COR-L47 (cell line): ENCODE results near the gene NF2.

Experiments
- DNase-seq: peaks from one replicate; lab custom pipeline; 2025; lab: John Stamatoyannopoulos, UW

Gene NF2

DNA sequence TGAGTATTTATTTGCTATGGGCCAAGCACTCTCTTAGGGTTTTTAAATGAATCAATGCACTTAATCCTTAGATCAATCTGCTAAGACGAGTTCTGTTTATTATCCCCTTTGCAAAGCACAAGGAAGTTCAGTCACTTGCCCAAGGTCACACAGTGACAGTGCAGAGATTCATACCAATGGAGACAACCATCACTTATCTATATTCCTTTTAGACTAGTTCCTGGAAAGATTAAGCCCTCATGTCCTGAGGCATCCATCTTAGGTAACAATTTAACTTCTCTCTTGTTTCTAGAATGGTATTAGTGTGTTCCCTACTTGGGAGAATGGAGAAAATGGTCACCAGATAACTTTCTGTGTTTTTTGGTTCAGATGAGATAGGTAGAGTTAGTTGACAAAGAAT, 28.3 kb downstream of the NF2 start:
- DNase-seq: no peak

GRCh38 chr22:29632672-29633071, 29.2 kb downstream of the NF2 start:
- DNase-seq: no peak

DNA sequence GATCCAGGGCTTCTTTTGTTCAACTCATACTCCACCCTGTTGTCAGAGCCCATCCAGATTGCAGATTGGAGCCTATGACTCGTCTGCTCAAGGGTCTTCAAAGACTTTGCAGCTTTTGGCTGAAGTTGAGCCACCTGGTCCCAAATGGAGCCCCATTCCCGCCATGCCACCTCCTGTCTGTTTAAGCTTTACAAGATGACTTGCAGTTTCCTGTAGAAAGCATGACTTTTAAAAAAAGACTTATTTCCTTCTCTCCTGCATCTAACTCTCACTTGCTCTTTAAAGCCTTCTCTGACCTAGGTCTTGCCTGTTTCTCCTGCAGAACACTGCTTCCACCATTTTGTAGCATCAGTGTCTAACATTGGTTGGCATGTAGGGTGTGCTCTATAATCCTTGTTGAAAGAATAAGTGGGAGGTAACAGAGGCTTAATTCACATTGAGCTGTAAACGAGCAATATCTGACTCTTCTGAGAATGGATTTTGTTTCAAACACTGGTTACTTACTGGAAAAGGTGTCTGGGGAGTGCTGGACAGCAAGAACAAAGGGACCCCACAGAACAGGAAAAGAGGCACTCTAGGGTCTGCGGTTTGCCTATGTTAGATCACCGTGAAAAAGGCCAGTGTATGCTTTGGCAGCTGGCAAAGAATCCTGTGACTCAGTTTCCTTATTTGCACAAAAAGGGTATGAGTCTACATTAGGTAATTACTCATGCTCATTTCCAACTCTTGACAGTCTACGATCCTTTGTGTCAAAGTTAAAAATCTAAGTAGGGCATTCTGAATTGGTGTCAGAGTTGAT, 30.3 kb downstream of the NF2 start:
- no peak for DNase-seq

DNA sequence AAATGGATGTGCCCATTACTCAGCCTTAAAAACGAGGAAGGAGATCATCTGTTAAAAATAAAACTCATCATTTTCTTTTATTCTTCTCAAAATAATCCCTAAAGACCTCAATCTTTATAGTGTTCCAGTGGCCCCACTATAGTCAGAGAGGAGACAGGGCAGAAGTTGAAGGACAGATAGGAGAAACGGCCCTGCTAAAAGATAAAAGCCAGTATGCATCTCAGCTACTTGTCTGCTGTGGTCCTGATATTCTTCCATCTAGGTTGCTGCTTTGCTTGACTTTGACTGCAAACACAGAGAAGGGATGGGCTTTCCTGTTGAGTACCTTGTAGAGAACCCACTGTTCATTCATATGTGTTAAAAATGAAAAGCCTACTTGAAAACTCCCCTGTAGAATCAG, 31.4 kb downstream of the NF2 start:
- no peak for DNase-seq

DNA sequence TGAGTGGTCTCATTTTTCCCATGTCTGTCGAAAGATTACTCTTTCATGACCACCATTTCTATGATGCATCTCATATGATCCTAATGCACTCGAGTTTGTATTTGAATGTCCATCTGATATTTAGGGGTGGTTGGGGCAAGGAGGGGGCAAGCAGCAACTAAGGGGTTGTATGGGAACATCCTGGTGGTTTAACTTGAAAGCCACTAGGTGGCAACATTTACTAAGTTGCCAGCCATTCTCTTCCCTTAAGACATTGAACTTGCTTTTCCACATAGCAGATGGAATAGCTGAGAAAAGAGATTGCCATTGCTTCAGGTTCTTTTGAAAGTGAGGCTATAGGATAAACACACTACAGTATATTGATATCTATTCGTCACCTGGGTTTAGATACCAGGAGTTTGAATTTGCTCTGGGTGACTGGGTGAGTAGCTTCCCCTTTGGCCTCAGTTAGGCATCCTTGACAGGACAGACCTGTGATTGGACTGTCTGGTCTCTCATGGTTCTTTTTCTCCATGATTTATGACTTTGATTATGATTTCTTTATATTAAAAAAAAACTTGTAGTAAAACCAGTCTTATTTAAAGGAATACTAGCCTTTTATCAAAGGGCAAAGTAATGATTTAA, 32.4 kb downstream of the NF2 start:
- DNase-seq: peak; percentile 43

DNA sequence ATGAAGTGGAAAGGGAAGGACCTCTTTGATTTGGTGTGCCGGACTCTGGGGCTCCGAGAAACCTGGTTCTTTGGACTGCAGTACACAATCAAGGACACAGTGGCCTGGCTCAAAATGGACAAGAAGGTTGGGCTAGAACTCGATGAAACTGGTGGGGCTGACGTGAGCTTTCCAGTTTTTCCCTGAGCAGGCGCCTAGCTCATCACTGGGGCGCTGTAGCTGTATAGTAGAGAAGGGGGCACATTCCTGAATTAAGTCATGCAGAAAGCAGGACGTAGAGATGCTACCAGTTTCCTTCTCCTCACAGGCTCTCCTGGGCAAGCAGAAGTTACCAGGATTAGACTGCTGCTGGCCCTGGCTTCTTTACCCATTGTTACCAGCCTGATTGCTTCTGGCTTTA, 33.3 kb downstream of the NF2 start:
- no peak for DNase-seq

DNA sequence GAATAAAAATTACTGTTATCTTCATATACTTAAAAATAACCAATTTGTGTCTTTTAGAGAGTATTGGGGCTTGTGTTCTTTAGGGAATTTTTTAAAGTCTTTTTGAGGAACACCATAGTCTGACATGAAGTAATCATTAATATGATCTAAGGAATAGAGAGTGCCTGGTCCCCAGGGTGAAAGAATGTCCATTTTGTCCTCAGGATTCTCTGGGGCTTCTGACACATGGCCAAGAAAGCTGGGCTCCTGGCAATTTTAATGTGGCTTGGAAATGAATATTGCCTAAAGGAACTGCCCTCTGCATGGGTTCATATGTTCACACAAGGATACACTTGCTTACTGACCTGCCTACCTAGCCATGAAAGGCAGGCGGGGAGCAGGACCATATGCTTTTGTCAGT, 33.7 kb downstream of the NF2 start:
- DNase-seq: no peak

GRCh38 chr22:29638678-29639077, 35.2 kb downstream of the NF2 start:
- no peak for DNase-seq

- no peak for DNase-seq
Measured at GRCh38 chr22:29639096-29639495, 35.7 kb downstream of the NF2 start.

DNA sequence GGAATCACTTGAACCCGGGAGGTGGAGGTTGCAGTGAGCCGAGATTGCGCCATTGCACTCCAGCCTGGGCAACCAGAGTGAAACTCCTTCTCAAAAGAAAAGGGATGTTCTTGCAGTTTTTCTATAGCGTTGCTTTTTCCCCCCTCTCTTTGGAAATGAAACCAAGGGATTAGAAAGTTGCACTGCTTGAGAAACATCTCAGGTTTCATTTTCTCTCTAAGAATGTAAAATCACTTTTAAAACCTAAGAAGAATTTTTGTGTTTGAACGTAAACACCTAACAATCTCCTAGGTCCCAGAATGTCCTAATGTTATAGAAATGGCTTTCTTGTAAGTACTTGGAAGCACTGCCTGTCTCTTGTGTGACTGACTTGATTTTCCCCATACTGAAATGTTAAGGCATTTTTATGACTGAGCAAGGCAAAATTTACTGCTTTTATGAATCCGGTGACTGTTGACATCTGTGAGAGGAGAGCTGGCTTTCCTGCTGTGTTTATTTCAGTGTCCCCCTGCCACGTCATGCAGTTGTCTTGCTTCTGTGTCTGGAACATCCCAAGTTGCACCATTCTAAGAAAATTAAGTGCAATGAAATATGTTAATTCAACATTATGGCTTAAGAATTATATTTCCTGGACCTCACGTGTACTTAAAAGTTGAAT, 37.7 kb downstream of the NF2 start:
- no peak for DNase-seq

DNA sequence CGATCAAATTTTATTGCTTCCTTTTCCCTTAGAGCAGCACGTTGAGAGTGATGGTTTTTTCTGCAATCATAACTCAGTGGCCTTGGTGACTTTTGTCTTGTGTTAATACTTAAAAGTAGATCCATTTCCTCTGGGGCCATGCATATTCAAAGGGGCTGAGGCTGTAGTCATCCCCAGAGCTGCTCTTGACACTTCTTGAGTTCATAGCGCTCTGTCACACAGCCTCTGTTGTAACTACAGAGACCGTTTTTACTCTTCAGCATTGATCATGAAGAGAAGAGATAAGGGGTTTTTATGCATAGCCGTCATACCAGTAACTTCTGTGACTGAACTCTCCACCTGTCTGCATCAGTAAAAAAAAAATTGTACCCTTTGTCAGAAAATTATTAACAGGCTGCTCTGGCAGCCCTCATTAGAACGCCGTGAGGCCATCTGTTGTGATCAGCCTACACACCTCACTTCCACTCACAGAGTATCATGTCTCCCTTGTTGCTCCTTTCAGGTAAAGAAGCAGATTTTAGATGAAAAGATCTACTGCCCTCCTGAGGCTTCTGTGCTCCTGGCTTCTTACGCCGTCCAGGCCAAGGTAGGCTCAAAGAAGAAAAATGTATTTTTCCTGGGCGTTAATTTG, 38.4 kb downstream of the NF2 start:
- DNase-seq: no peak

DNA sequence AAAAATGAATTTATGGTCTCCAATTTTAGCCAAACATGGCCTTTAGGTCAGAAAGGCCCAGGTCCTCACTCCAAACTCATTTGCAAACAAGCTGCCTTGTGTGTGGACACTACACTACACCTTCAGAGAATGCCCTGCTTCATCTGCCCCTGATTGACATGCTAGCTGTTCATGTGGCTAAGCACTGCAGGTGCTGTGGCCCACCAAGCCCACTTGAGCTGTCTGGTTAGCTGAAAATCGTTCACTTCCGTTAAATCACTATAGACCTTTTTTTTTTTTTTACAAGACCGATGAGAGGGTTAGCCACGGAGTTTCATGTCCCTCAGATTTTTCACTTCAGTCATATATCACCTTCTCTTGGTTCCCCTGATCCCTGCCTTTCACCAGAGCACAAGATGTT, 39.3 kb downstream of the NF2 start:
- DNase-seq: no peak

- DNase-seq: no peak
Measured at GRCh38 chr22:29647954-29648737, 44.7 kb downstream of the NF2 start.

- no peak for DNase-seq
Measured at GRCh38 chr22:29650370-29650769, 46.9 kb downstream of the NF2 start.

- no peak for DNase-seq
Measured at GRCh38 chr22:29651652-29652051, 48.2 kb downstream of the NF2 start.

DNA sequence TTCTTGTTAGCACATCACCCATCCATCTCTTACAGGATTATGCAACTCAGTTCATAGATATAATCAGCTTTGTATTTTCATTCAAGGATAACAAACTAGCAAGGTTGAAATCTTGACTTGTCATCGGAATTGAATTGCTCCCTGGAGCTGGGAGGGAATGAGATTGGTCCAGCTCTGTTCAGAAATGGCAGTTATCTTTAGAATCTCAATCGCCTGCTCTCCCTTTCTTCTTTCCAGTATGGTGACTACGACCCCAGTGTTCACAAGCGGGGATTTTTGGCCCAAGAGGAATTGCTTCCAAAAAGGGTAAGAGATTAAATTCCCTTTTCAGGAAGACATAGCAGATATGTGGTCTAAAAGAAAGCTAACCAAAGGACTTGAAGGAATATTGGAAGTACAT, 51.0 kb downstream of the NF2 start:
- no peak for DNase-seq

- no peak for DNase-seq
Measured at GRCh38 chr22:29654882-29655281, 51.4 kb downstream of the NF2 start.

- no peak for DNase-seq
Measured at GRCh38 chr22:29658176-29658575, 54.7 kb downstream of the NF2 start.

- no peak for DNase-seq
Measured at GRCh38 chr22:29660021-29660420, 56.6 kb downstream of the NF2 start.

DNA sequence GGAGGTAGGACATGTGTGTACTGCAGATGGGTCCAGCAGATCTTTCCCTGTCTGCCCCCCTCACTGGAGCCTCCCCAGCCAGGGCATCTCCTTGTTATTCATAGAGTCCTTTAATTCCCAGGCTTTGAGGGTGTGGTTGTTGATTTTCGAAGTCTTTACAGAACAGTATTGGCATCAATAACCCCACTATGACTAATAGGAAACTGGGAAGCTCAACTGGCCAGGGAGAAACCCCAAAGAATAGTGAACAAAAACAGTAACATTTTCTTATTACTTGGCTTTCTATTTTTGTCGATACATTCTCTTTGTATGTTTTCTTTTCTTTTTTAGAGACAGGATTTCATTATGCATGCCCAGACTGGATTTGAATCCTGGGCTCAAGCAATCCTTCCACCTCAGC, 57.9 kb downstream of the NF2 start:
- DNase-seq: no peak

GRCh38 chr22:29663180-29663821, 59.9 kb downstream of the NF2 start:
- no peak for DNase-seq

- DNase-seq: no peak
Measured at GRCh38 chr22:29665486-29665885, 62.1 kb downstream of the NF2 start.
